ENCODE results near the gene NCAPD2.

DNA sequence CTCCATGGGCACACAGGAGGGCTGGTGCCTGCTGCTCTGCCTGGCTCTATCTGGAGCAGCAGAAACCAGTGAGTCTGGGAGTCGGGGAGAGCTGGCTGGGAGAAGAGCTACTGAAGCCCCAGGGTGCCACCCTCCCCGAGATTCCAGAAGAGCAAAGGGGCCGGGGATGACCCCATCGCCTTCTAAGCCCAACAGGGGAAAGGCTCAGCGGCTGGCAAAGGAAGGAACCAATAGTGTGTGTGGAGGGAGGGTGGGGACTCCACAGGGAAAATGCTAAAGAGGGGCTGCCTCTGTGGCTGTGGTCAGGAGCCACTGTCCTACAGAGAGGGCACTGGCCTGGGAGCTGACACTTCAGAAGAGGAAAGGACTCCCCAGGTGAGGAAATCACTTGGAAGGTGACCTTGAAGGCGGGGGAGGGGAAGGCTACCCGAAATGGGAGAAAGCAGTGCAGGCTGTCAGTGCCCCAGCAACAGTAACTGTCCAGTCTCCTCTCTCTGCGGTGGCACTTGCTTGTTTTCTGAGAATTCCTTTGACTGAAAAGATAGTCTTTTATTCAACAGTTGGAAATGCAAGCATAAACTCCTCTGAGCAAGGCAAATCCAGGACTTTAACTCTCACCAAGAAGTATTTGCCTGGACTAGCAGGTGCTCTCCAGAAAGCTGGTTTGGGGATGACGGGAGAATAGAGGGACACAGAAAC is 41.5 kb upstream of the NCAPD2 start:
- TF ChIP-seq, protein P1, sequence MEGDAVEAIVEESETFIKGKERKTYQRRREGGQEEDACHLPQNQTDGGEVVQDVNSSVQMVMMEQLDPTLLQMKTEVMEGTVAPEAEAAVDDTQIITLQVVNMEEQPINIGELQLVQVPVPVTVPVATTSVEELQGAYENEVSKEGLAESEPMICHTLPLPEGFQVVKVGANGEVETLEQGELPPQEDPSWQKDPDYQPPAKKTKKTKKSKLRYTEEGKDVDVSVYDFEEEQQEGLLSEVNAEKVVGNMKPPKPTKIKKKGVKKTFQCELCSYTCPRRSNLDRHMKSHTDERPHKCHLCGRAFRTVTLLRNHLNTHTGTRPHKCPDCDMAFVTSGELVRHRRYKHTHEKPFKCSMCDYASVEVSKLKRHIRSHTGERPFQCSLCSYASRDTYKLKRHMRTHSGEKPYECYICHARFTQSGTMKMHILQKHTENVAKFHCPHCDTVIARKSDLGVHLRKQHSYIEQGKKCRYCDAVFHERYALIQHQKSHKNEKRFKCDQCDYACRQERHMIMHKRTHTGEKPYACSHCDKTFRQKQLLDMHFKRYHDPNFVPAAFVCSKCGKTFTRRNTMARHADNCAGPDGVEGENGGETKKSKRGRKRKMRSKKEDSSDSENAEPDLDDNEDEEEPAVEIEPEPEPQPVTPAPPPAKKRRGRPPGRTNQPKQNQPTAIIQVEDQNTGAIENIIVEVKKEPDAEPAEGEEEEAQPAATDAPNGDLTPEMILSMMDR (IDR thresholded peaks at IDR 0.05; ENCODE audit: low read length): no peak
- no peak for TF ChIP-seq EZH2phosphoT487 (IDR thresholded peaks at IDR 0.05; ENCODE audit: low read length)

Data from MM.1S (cell line).